NCI-H2227 treated with DMSO at 0.1 percent for 48 hours (cell line): Measurements from ENCODE around the gene TMA7B.

Source experiments
- DNase-seq: peaks from one replicate; lab custom pipeline; 2025; lab: John Stamatoyannopoulos, UW

The TMA7B gene

GRCh38 chr22:39952347-39952746 is 7.8 kb upstream of the TMA7B start:
- no peak for DNase-seq

- DNase-seq: no peak
These were observed 7.1 kb upstream of the TMA7B start for GRCh38 chr22:39953101-39953500.

- DNase-seq: no peak
These were observed 5.6 kb upstream of the TMA7B start for GRCh38 chr22:39954584-39955055.

GRCh38 chr22:39955675-39956074 is 4.5 kb upstream of the TMA7B start:
- no peak for DNase-seq

GRCh38 chr22:39956932-39957664 is 3.1 kb upstream of the TMA7B start:
- no peak for DNase-seq

GRCh38 chr22:39958009-39958711 is 2.0 kb upstream of the TMA7B start:
- DNase-seq: no peak

- DNase-seq: no peak
These were observed 1.1 kb upstream of the TMA7B start for GRCh38 chr22:39958949-39959639.

- no peak for DNase-seq
These were observed 872 bp downstream of the TMA7B start for GRCh38 chr22:39960791-39961746.

GRCh38 chr22:39962071-39962470 is 1.9 kb downstream of the TMA7B start:
- no peak for DNase-seq

GRCh38 chr22:39965748-39966147 is 5.6 kb downstream of the TMA7B start:
- DNase-seq: no peak

- no peak for DNase-seq
These were observed 6.3 kb downstream of the TMA7B start for GRCh38 chr22:39966470-39966869.

GRCh38 chr22:39967103-39967829 is 7.1 kb downstream of the TMA7B start:
- DNase-seq: no peak

GRCh38 chr22:39967996-39968972 is 8.1 kb downstream of the TMA7B start:
- DNase-seq: no peak

- DNase-seq: no peak
These were observed 10.5 kb downstream of the TMA7B start for GRCh38 chr22:39970742-39971141.

- DNase-seq: no peak
These were observed 12.4 kb downstream of the TMA7B start for GRCh38 chr22:39972641-39973040.

- DNase-seq: no peak
These were observed 13.5 kb downstream of the TMA7B start for GRCh38 chr22:39973656-39974055.

- DNase-seq: no peak
These were observed 13.9 kb downstream of the TMA7B start for GRCh38 chr22:39974065-39974464.

GRCh38 chr22:39979048-39979447 is 18.9 kb downstream of the TMA7B start:
- no peak for DNase-seq

GRCh38 chr22:39979458-39979857 is 19.3 kb downstream of the TMA7B start:
- DNase-seq: no peak

- no peak for DNase-seq
These were observed 20.4 kb downstream of the TMA7B start for GRCh38 chr22:39980596-39980995.
